T47D (cell line): ENCODE data around the gene EHF.
A peak's percentile ranks its signal among the peaks of the same experiment; 100 is the strongest.

Source experiments
- DNase-seq, 2 experiments: peaks; one replicate each; pipeline versions ENCODE4 v3.0.0 to v3.0.0-alpha.2; 2011 to 2012; ENCODE audit warnings: low read depth in 1 of 2, low spot score in 1 of 2
- JUND ChIP-seq: IDR thresholded peaks from 2 replicates; pipeline ENCODE4 v1.6.1; 2012; ENCODE audit warnings: low read depth
- in situ Hi-C: cut with HindIII; loops from 2 replicates; pipeline ENCODE4 v1.10.0; 2016; ENCODE audit warnings: low sequenced_read_pairs, low pct_unique_long_range_greater_than_20kb

EHF gene

GRCh38 chr11:34644669-34645406 lies 23.9 kb downstream of the EHF start:
- in situ Hi-C loops, result no loop called here
- DNase-seq, result no peak
- no peak for TF ChIP-seq JUND

- in situ Hi-C loops, result no loop called here
- no peak for DNase-seq
- TF ChIP-seq JUND, result no peak
These were observed 25.5 kb downstream of the EHF start for GRCh38 chr11:34646431-34646830.

DNA sequence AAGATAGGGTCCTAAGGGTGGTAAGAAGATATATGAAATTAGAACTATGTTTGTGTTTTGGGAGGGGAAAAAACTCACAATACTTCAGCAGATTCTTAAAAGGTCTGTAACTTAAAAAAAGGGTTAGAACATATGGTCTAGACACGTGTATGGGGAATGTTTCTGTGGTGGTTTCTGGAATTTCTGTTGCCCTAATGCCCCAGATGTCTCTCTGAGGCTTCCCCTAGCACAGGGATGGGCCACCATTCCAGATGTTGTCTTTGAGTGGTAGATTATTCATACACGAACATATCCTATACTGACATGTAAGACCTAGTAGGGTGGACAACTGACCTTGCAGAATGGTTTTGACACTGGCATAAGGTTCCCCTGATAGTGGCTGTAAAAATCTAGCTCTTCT lies 26.2 kb downstream of the EHF start:
- TF ChIP-seq JUND, result no peak
- in situ Hi-C loops, result no loop called here
- no peak for DNase-seq

- DNase-seq, result no peak
- in situ Hi-C loops, result no loop called here
- no peak for TF ChIP-seq JUND
These were observed 26.6 kb downstream of the EHF start for GRCh38 chr11:34647532-34647931.

DNA sequence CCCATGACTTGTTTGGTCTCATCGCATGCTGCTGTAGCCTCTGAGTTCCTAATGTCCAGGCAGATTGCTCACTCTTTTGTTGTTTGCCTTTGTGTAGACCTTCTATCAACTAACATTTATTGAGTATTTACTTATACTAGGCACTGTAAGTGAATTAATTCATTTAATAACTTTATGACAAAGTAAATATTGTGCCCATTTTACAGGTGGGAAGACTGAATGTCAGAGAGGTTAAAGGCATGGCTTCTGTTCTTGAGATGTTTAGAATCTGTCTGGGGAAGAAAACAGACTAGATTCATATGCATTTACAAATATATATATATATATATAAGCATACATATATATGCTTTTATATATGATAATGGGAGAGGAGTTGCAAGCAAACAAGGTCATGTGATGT lies 27.1 kb downstream of the EHF start:
- no peak for TF ChIP-seq JUND
- no peak for DNase-seq
- in situ Hi-C loops, result no loop called here

- DNase-seq, result no peak
- no peak for TF ChIP-seq JUND
- in situ Hi-C loops, result no loop called here
These were observed 28.7 kb downstream of the EHF start for GRCh38 chr11:34649597-34649996.

DNA sequence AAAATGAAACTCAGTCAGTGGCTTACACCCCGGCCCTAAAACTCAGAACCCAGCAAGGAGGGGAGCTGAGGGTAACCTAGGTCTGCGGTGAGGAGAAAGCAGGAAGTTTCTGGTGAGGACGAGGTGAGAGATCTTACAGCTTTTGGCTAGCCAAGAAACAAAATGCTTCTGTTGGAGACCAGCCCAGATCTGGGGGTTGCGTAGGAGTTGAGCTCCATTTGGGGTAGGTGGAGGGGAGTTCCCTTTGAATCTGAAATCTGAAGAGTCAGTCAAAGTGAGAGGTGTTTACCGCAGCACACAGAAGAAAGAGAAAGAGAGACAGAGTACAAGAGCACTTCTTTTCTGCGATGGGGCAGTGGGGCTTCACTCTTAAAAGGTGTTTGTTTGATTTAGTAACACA lies 29.6 kb downstream of the EHF start:
- TF ChIP-seq JUND, result no peak
- DNase-seq, result no peak
- in situ Hi-C loops, result no loop called here

DNA sequence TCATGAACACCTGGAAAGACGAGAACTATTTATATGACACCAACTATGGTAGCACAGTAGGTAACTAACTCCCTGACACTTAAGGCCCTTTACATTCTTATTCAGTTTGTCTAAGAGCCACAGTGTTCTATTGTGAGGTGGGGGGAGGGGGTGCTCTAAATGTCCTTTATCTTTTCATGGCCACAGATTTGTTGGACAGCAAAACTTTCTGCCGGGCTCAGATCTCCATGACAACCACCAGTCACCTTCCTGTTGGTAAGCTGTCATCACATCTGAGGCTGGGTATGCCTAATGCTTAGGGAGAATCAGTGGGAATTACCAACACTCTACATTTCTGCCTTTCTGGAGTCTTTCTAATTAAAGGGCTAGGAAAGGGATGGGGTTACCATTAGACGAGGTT lies 30.7 kb downstream of the EHF start:
- TF ChIP-seq JUND, result no peak
- in situ Hi-C loops, result no loop called here
- DNase-seq, result no peak

- in situ Hi-C loops, result no loop called here
- no peak for TF ChIP-seq JUND
- DNase-seq, result no peak
These were observed 31.5 kb downstream of the EHF start for GRCh38 chr11:34652191-34652973.

GRCh38 chr11:34653031-34653430 lies 32.1 kb downstream of the EHF start:
- no peak for DNase-seq
- in situ Hi-C loops, result no loop called here
- TF ChIP-seq JUND, result no peak

DNA sequence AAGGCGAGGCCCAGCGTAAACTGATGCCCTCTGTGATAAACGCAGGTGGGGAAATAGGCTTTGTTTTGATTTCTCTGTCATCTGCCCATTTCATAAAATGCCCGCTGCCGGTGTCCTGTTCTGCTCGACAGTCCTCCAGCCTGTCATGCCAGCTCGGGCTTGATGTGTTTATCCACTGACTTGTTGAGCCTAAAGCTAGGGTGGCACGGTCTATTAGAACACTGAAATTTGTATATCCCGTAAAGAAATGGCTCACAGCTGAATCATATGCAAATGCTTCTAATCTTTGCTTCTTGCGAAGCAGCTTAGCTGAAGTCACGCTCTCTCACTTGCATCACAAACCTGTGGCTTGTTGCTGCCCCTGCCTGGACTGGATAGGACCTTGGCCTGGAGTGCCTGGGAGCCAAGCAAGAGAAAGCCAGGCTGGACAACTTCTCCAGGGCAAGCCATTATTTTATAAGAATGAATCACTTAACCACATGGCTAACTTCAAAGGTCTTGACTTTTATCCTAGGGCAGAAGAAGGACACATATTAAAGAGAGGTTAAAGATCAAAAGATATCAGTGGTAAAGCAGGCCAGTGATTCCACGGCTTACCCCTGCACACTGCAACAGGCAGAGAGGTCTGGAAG lies 33.1 kb downstream of the EHF start:
- in situ Hi-C loops, result no loop called here
- peak; percentile 23 to 91 for DNase-seq

DNA sequence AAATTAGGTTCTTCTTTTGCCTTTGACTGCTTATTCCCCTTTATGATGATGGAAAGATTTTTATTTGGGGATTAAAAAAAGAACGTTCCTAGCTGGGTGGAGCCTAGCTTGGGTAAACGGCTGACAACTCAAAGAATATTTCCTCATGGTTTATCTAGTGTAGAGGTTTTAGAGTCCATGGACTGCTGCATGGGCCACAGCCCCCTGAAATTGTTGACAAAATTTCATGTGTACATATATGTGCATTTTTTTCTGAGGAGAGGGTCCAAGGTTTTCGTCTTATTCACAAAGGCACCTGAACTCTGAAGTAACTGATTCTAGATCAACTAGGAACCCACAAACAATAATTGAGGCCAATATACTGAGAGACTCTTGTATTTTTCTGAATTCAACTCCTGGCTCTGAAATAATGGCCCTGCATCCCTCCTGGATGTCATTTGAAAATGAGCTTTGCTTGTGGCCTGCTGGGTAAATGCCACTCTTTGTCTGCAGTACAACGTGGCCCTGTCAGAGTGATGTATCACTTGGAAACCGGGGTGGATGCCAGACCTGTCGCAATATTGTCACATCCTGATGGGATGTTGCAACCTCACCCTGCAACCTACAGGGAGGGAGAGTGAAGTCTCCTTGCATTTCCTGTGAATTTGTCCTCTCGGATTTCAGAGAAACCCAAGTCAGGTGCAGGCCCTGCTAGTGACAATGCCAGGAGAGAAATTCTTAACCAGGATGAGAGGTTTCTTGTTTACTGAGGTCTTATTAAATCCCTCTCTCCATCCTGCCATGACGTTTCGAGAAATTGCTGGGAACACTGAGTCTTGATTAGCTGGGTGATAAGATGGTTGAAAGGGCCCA lies 33.8 kb downstream of the EHF start:
- no peak; the same call in 1 of the 2 replicates for TF ChIP-seq JUND
- in situ Hi-C loops, result no loop called here
- DNase-seq, result peak in 1 of 2 experiments; percentile 99

More for the DNA sequence above, 33.1 kb downstream of the EHF start:
- peak; percentile 54 for TF ChIP-seq JUND
